ENCODE measurements around the gene PRDM5.

GRCh38 chr4:120808475-120809141 is 113.9 kb downstream of the PRDM5 start:
- TF ChIP-seq POLR2A (IDR thresholded peaks at IDR 0.05; ENCODE audit: low read length) (no peak), GATA1 (IDR thresholded peaks at IDR 0.05; ENCODE audit: low read depth, low read length) (no peak)

All from erythroblast (primary cell).